Loucy (cell line): ENCODE measurements around the gene GGA1.
"Not testable (repeated sequence)": the region's sequence is repeated elsewhere in the genome, so short reads cannot be mapped to it uniquely, and the experiment has no call there.

Experiments
- H2AFZ ChIP-seq: fragments of 200-600 bp; sonication (generic); 2 replicates; pipeline ENCODE4 v1.6.0; 2016; ENCODE audit warnings: antibody characterized with exemption, mild to moderate bottlenecking, low read length, moderate library complexity
- H3F3A ChIP-seq: fragments of 200-600 bp; 2 replicates; pipeline ENCODE4 v1.6.0; 2016; ENCODE audit warnings: antibody characterized with exemption, low read depth, mild to moderate bottlenecking
- H3K27me3 ChIP-seq: fragments of 200-600 bp; sonication (generic); 2 replicates; pipeline ENCODE4 v1.6.1; 2014; ENCODE audit warnings: low read length, mild to moderate bottlenecking; ENCODE audit not compliant: insufficient read depth, poor library complexity, severe bottlenecking
- H3K36me3 ChIP-seq: fragments of 200-600 bp; sonication (generic); 2 replicates; pipeline ENCODE4 v1.6.1; 2016; ENCODE audit warnings: low read length; ENCODE audit not compliant: insufficient read depth
- H3K4me1 ChIP-seq: fragments of 200-600 bp; sonication (generic); 2 replicates; pipeline ENCODE4 v1.5.1; 2014; ENCODE audit warnings: low read length, mild to moderate bottlenecking; ENCODE audit not compliant: insufficient read depth, poor library complexity, severe bottlenecking
- H3K4me2 ChIP-seq: fragments of 200-600 bp; sonication (generic); 2 replicates; pipeline ENCODE4 v1.6.0; 2014; ENCODE audit warnings: antibody characterized with exemption, low read length, low read depth, mild to moderate bottlenecking; ENCODE audit not compliant: poor library complexity, severe bottlenecking
- H3K4me3 ChIP-seq: fragments of 200-600 bp; sonication (generic); 2 replicates; pipeline ENCODE4 v1.5.1; 2014; ENCODE audit warnings: low read length, mild to moderate bottlenecking, mixed read lengths; ENCODE audit not compliant: poor library complexity, severe bottlenecking
- H3K79me2 ChIP-seq: fragments of 200-600 bp; sonication (generic); 2 replicates; pipeline ENCODE4 v1.6.1; 2014; ENCODE audit warnings: low read length; ENCODE audit not compliant: insufficient read depth
- H3K9ac ChIP-seq: fragments of 200-600 bp; sonication (generic); 2 replicates; pipeline ENCODE4 v1.6.0; 2014; ENCODE audit warnings: mild to moderate bottlenecking, low read depth, low read length, moderate library complexity; ENCODE audit not compliant: poor library complexity, severe bottlenecking
- H3K9me2 ChIP-seq: fragments of 200-600 bp; sonication (generic); replicated peaks from 2 replicates; pipeline ENCODE4 v1.6.1; 2016; ENCODE audit warnings: low read depth, low read length, mixed read lengths
- H3K9me3 ChIP-seq: fragments of 200-600 bp; sonication (generic); 2 replicates; pipeline ENCODE4 v1.6.1; 2014; ENCODE audit warnings: mild to moderate bottlenecking, antibody characterized with exemption, low read length, low read depth; ENCODE audit not compliant: insufficient read depth
- H4K20me1 ChIP-seq: fragments of 200-600 bp; sonication (generic); 2 replicates; pipeline ENCODE4 v1.6.0; 2014; ENCODE audit warnings: antibody characterized with exemption, low read length, mild to moderate bottlenecking; ENCODE audit not compliant: insufficient read depth, poor library complexity, severe bottlenecking
- CTCF ChIP-seq: fragments of 200-600 bp; sonication (generic); conservative IDR thresholded peaks from 2 replicates; pipeline ENCODE4 v1.5.1; 2014; ENCODE audit warnings: mild to moderate bottlenecking, antibody characterized with exemption, low read length
- EZH2phosphoT487 ChIP-seq: fragments of 200-600 bp; IDR thresholded peaks from 2 replicates; pipeline ENCODE4 v1.6.1; 2018; ENCODE audit warnings: antibody characterized with exemption, mild to moderate bottlenecking, moderate library complexity, borderline replicate concordance

Gene GGA1

DNA sequence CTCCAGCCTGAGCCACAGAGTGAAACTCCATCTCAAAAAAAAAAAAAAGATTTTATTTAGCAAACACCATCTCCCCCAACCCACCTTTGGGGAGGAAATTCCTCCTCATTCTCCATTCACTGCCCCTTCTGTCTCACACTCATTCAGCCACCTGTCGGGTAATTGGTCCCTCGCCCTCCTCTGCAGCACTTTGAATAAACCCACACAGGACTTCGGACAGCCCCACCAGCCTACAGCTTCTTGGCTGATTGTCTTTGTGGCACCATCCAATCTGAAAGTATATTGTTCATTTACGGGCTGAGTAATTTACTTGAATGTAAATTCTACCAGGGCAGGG, 7.5 kb upstream of the GGA1 start:
- Histone ChIP-seq H2AFZ (peak overlapping the region; percentile 32; the same call in 1 of the 2 replicates), H4K20me1 (no peaks in the 10 kb centered on the region), H3K79me2 (no peaks in the 10 kb centered on the region), H3F3A (no peaks in the 10 kb centered on the region), H3K4me1 (peaks cover 11% of the 10 kb centered on the region), H3K9me2 (no peaks in the 10 kb centered on the region), H3K4me3 (no peak overlapping the region), H3K4me2 (no peak overlapping the region), H3K27me3 (no peaks in the 10 kb centered on the region), H3K9me3 (no peaks in the 10 kb centered on the region), H3K9ac (no peak overlapping the region), H3K36me3 (no peaks in the 10 kb centered on the region)
- TF ChIP-seq CTCF (no peak), EZH2phosphoT487 (no peak)

DNA sequence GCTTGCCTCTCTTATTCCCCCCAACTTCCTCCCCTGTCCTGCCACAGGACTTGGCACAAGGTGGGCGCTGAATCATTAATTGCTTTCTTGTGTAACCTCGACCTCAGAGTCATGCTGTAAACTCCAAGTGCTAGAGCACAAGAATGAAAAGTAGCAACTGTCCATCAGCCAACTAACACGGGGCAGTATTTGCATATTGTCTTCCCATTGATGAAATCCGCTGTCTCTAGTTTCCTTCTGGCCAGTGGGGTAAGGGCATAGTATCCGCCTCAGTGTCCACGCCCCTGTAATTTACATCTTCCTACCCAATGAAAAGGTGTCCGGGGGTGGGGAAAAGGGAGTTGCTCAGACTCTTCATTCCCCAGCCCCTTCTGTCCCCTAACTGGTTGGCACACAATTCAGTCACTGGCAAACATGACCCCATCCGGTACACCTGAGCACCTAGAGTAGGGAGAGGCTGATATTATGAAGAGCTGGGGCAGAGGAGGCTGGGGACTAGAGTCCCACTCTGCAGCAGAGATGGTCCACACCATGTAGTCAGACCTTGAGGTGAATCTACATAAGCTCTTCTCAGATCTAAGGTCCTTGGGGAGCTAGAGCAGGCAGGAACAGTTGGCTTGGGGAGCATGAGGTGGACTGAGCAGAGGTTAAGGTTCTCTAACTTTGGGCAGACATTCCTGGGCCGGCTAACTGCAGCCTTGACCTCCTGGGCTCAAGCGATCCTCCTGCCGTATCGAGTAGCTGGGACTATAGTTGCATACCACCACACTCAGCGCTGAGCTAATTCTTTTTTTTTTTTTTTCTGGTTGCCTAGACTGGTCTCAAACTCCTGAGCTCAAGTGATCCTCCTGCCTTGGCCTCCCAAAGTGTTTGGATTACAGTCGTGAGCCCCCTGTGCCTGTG, 6.8 kb upstream of the GGA1 start:
- H3K4me1 ChIP-seq = peaks cover 11% of the 10 kb centered on the region
- TF ChIP-seq EZH2phosphoT487 (no peak), CTCF (no peak)
- H3K9me3 ChIP-seq = no peaks in the 10 kb centered on the region
- no peaks in the 10 kb centered on the region for H3K36me3 ChIP-seq
- H4K20me1 ChIP-seq = no peaks in the 10 kb centered on the region
- H3K27me3 ChIP-seq = no peaks in the 10 kb centered on the region
- no peaks in the 10 kb centered on the region for H3K9me2 ChIP-seq
- no peak overlapping the region for H3K9ac ChIP-seq
- peak overlapping the region; percentile 32; the same call in 1 of the 2 replicates for H2AFZ ChIP-seq
- H3K79me2 ChIP-seq = no peaks in the 10 kb centered on the region
- H3K4me3 ChIP-seq = no peak overlapping the region
- no peaks in the 10 kb centered on the region for H3F3A ChIP-seq
- H3K4me2 ChIP-seq = no peak overlapping the region

- not testable (repeated sequence) for H3K36me3 ChIP-seq, H3K9me2 ChIP-seq, H3K4me2 ChIP-seq, H3K79me2 ChIP-seq, H4K20me1 ChIP-seq, H3K9me3 ChIP-seq, H3F3A ChIP-seq, H3K9ac ChIP-seq, H3K4me3 ChIP-seq, H2AFZ ChIP-seq, H3K27me3 ChIP-seq
- peaks cover 11% of the 10 kb centered on the region for H3K4me1 ChIP-seq
Measured at GRCh38 chr22:37602546-37603277, 5.9 kb upstream of the GGA1 start.
